Measurements from ENCODE around the gene PIEZO1. TPM values are rescaled to one million over a fixed set of nuclear protein-coding genes. Genes with fewer than 3 reads are reported as not detected.

Gene PIEZO1
- total and polyA plus RNA-seq, 10 donors: 145 to 385 (median 201) TPM

GRCh38 chr16:88778271-88778525 lies 6.8 kb downstream of the PIEZO1 start:
- Histone ChIP-seq H3K27me3 (replicated peaks in 1 of 7) (no peaks in the 10 kb centered on the region), H3K4me1 (peaks cover 57 to 97% (median 77%) of the 10 kb centered on the region in 6 donors), H3K9me3 (no peaks in the 10 kb centered on the region), H3K36me3 (peaks cover 0 to 33% (median 0%) of the 10 kb centered on the region in 6 donors), H3K27ac (no peak overlapping the region), H3K4me3 (no peak overlapping the region)
- WGBS, 5 donors: 44 to 69% (median 48%) methylated on average over 6 to 7 of the region's 7 CpGs
- DNase-seq: no peak
- intact Hi-C loops (cut with DNase I; ENCODE audit: low total_unique reads): no loop called here
- TF ChIP-seq CTCF (IDR thresholded peaks at IDR 0.05 in 8 of 11, conservative IDR thresholded peaks at IDR 0.05 in 3 of 11) (no peak), POLR2A (IDR thresholded peaks at IDR 0.05) (no peak), POLR2AphosphoS5 (IDR thresholded peaks at IDR 0.05) (no peak)

- intact Hi-C loops (cut with DNase I; ENCODE audit: low total_unique reads): no loop called here
- Histone ChIP-seq H3K9me3 (no peaks in the 10 kb centered on the region), H3K4me3 (no peak overlapping the region), H3K27me3 (replicated peaks in 1 of 7) (no peaks in the 10 kb centered on the region), H3K36me3 (peaks cover 0 to 33% (median 0%) of the 10 kb centered on the region in 6 donors), H3K27ac (no peak overlapping the region), H3K4me1 (peaks cover 51 to 97% (median 77%) of the 10 kb centered on the region in 6 donors)
- 56 to 77% (median 69%) methylated on average over 27 to 34 of the region's 34 CpGs for WGBS, 5 donors
- DNase-seq: no peak
- peak in 1 of 3 donors; percentile 17 for TF ChIP-seq POLR2AphosphoS5 (IDR thresholded peaks at IDR 0.05)
- no peak for TF ChIP-seq POLR2A (IDR thresholded peaks at IDR 0.05)
- TF ChIP-seq CTCF (IDR thresholded peaks at IDR 0.05 in 8 of 11, conservative IDR thresholded peaks at IDR 0.05 in 3 of 11): no peak
Observed at GRCh38 chr16:88777471-88778270, 7.3 kb downstream of the PIEZO1 start.

GRCh38 chr16:88775825-88776224 lies 9.2 kb downstream of the PIEZO1 start:
- Histone ChIP-seq H3K9me3 (no peaks in the 10 kb centered on the region), H3K27ac (no peak overlapping the region), H3K36me3 (peaks cover 0 to 33% (median 0%) of the 10 kb centered on the region in 6 donors), H3K27me3 (replicated peaks in 1 of 7) (no peaks in the 10 kb centered on the region), H3K4me3 (no peak overlapping the region), H3K4me1 (peaks cover 40 to 95% (median 75%) of the 10 kb centered on the region in 6 donors)
- no peak for TF ChIP-seq CTCF (IDR thresholded peaks at IDR 0.05 in 8 of 11, conservative IDR thresholded peaks at IDR 0.05 in 3 of 11)
- TF ChIP-seq POLR2A (IDR thresholded peaks at IDR 0.05): no peak
- TF ChIP-seq POLR2AphosphoS5 (IDR thresholded peaks at IDR 0.05): no peak
- WGBS, 5 donors: 87 to 94% (median 92%) methylated on average over 17 to 18 of the region's 18 CpGs
- no peak for DNase-seq
- intact Hi-C loops (cut with DNase I; ENCODE audit: low total_unique reads): no loop called here

- peaks cover 40 to 95% (median 75%) of the 10 kb centered on the region in 6 donors for H3K4me1 ChIP-seq
- H3K4me3 ChIP-seq: no peak overlapping the region
- H3K27ac ChIP-seq: peak overlapping the region in 1 of 8 donors; percentile 66
- H3K36me3 ChIP-seq: peaks cover 0 to 33% (median 0%) of the 10 kb centered on the region in 6 donors
- DNase-seq: no peak
- intact Hi-C loops (cut with DNase I; ENCODE audit: low total_unique reads): no loop called here
- H3K9me3 ChIP-seq: no peaks in the 10 kb centered on the region
- 90 to 95% (median 91%) methylated on average over 29 to 32 of the region's 32 CpGs for WGBS, 5 donors
- TF ChIP-seq CTCF (IDR thresholded peaks at IDR 0.05 in 8 of 11, conservative IDR thresholded peaks at IDR 0.05 in 3 of 11) (no peak), POLR2AphosphoS5 (IDR thresholded peaks at IDR 0.05) (no peak), POLR2A (IDR thresholded peaks at IDR 0.05) (no peak)
- H3K27me3 ChIP-seq (replicated peaks in 1 of 7): no peaks in the 10 kb centered on the region
Observed at GRCh38 chr16:88774544-88775393, 10.3 kb downstream of the PIEZO1 start.
